Gastrocnemius medialis (tissue), 4 donors: ENCODE data around the gene CBX5. TPM values are rescaled to one million over a fixed set of nuclear protein-coding genes. Genes with fewer than 3 reads are reported as not detected.

ENCODE experiments used
- ATAC-seq, 2 donors: fragments of 150-250 bp; one replicate each; pipeline ENCODE4 v1.9.1; 2016
- DNase-seq, 2 donors: peaks; one replicate each; pipeline ENCODE4 v3.0.0-alpha.2; 2019
- H3K27ac ChIP-seq, 4 donors: fragments of 200-600 bp; sonication (generic); 1 replicate in 1 of 4; 2 replicates in 3 of 4; pipeline ENCODE4 v1.5.1; 2016 to 2018; ENCODE audit warnings: mild to moderate bottlenecking in 2 of 4, moderate library complexity in 1 of 4
- H3K27me3 ChIP-seq, 3 donors: fragments of 200-600 bp; sonication (generic) in 2 of 3; 1 replicate in 1 of 3; 2 replicates in 2 of 3; pipeline versions ENCODE4 v1.5.1 to v1.6.0; 2016 to 2019; ENCODE audit warnings: mild to moderate bottlenecking in 1 of 3, moderate library complexity in 1 of 3
- H3K36me3 ChIP-seq, 2 donors: fragments of 200-600 bp; sonication (generic) in 1 of 2; one replicate each; pipeline ENCODE4 v1.5.1; 2017 to 2018
- H3K4me1 ChIP-seq, 2 donors: fragments of 200-600 bp; sonication (generic) in 1 of 2; one replicate each; pipeline ENCODE4 v1.5.1; 2016 to 2017; ENCODE audit warnings: mild to moderate bottlenecking in 2 of 2
- H3K4me3 ChIP-seq, 4 donors: fragments of 200-600 bp; sonication (generic) in 3 of 4; 1 replicate in 1 of 4; 2 replicates in 3 of 4; pipeline ENCODE4 v1.5.1; 2016 to 2019; ENCODE audit warnings: mild to moderate bottlenecking in 2 of 4
- H3K9me3 ChIP-seq, 3 donors: fragments of 200-600 bp; sonication (generic) in 2 of 3; 1 replicate in 1 of 3; 2 replicates in 2 of 3; pipeline ENCODE4 v1.5.1; 2016 to 2019
- CTCF ChIP-seq, 5 experiments: fragments of 450-650 bp in 3 of 5; fragments of 200-600 bp in 2 of 5; sonication (generic) in 2 of 5; IDR thresholded peaks in 4 of 5; conservative IDR thresholded peaks in 1 of 5; 1 replicate in 4 of 5; 2 replicates in 1 of 5; pipeline ENCODE4 v1.5.1; 2016 to 2019; ENCODE audit warnings: antibody characterized with exemption in 5 of 5, mild to moderate bottlenecking in 3 of 5, moderate library complexity in 3 of 5
- POLR2A ChIP-seq, 2 donors: fragments of 450-650 bp; IDR thresholded peaks; one replicate each; pipeline ENCODE4 v1.6.1; 2017; ENCODE audit warnings: antibody characterized with exemption in 2 of 2, mild to moderate bottlenecking in 2 of 2, moderate library complexity in 2 of 2
- in situ Hi-C, 4 donors: fragments of 200-750 bp; cut with MboI; loops; one replicate each; pipeline versions ENCODE4 v1.15.0 to v1.8.0; 2017; ENCODE audit warnings: low sequenced_read_pairs in 4 of 4
- intact Hi-C: fragments of 100-400 bp; cut with DNase I; formaldehyde crosslinking; loops from one replicate; pipeline ENCODE4 v1.15.1; 2023; ENCODE audit warnings: low total_unique reads
- total RNA-seq, 4 donors: library from RNA; depleted of rRNA; stranded (reverse); fragments of >200 nt; gene quantifications; one replicate each; pipeline versions ENCODE4 v1.1.0 to v1.2.3, GENCODE V29; 2016

The CBX5 gene
- total RNA-seq, 4 donors from 2014 or later: 7.9 to 8.9 (median 8.1) TPM

- intact Hi-C loops (loop anchor here (2.0 to 10.0 kb wide), 6 partner anchors 44 to 1424 kb away; partner anchors contain the start of genes CALCOCO1, COPZ1, HOXC10 and ITGA7), in situ Hi-C loops (no loop called here)
- ATAC-seq: peak; percentile 86 to 89
Measured at GRCh38 chr12:54280468-54281260, 742 bp upstream of the CBX5 start, which contains the start of gene HNRNPA1. TSS of gene HNRNPA1 (plus strand) at chr12:54280726. CDS start at chr12:54280808, 82 bp downstream.

GRCh38 chr12:54279227-54279631 lies 693 bp downstream of the CBX5 start:
- intact Hi-C loops: loop anchor here (5.0 kb wide), 1 partner anchor 62 kb away; no protein-coding TSS in a partner anchor
- ATAC-seq (no peak), DNase-seq (no peak)
- no peaks in the 10 kb centered on the region for H3K9me3 ChIP-seq
- no peak for TF ChIP-seq CTCF (IDR thresholded peaks at IDR 0.05 in 4 of 5, conservative IDR thresholded peaks at IDR 0.05 in 1 of 5)
- TF ChIP-seq POLR2A (IDR thresholded peaks at IDR 0.05): no peak
- H3K27ac ChIP-seq: peak overlapping the region; percentile 93 to 98 (median 96)
- peak overlapping the region; percentile 64 to 95 (median 76) for H3K4me3 ChIP-seq
- no peaks in the 10 kb centered on the region for H3K27me3 ChIP-seq
- peaks cover 49 to 52% of the 10 kb centered on the region in 2 donors for H3K4me1 ChIP-seq
- peaks cover 0 to 31% of the 10 kb centered on the region in 2 donors for H3K36me3 ChIP-seq
- in situ Hi-C loops: loop anchor here in 1 of 4 donors (5.0 kb wide), 1 partner anchor 88 kb away; no protein-coding TSS in a partner anchor

More at GRCh38 chr12:54280468-54281260, 742 bp upstream of the CBX5 start, which contains the start of gene HNRNPA1:
- peaks cover 58 to 60% of the 10 kb centered on the region in 2 donors for H3K4me1 ChIP-seq
- H3K27me3 ChIP-seq: no peaks in the 10 kb centered on the region
- peak within 1 kb of the TSS; percentile 93 to 98 (median 96) for H3K27ac ChIP-seq
- H3K4me3 ChIP-seq: peak within 1 kb of the TSS; percentile 74 to 95 (median 81)
- peaks cover 0 to 39% of the 10 kb centered on the region in 2 donors for H3K36me3 ChIP-seq
- TF ChIP-seq POLR2A (IDR thresholded peaks at IDR 0.05) (peak; percentile 99), CTCF (IDR thresholded peaks at IDR 0.05 in 4 of 5, conservative IDR thresholded peaks at IDR 0.05 in 1 of 5) (no peak)
- H3K9me3 ChIP-seq: no peaks in the 10 kb centered on the region
- DNase-seq: peak; percentile 99

- Histone ChIP-seq H3K9me3 (no peaks in the 10 kb centered on the region), H3K36me3 (peaks cover 0 to 17% of the 10 kb centered on the region in 2 donors), H3K4me1 (peaks cover 47 to 52% of the 10 kb centered on the region in 2 donors), H3K27ac (peak overlapping the region; percentile 93 to 98 (median 96)), H3K4me3 (no peak overlapping the region), H3K27me3 (no peaks in the 10 kb centered on the region)
- in situ Hi-C loops: loop anchor here in 1 of 4 donors (5.0 kb wide), 1 partner anchor 89 kb away; no protein-coding TSS in a partner anchor
- ATAC-seq (no peak), DNase-seq (no peak)
- intact Hi-C loops: loop anchor here (5.0 kb wide), 1 partner anchor 61 kb away; no protein-coding TSS in a partner anchor
- no peak for TF ChIP-seq POLR2A (IDR thresholded peaks at IDR 0.05)
- no peak for TF ChIP-seq CTCF (IDR thresholded peaks at IDR 0.05 in 4 of 5, conservative IDR thresholded peaks at IDR 0.05 in 1 of 5)
Measured at GRCh38 chr12:54277823-54278276, 2.1 kb downstream of the CBX5 start.

- no peaks in the 10 kb centered on the region for H3K9me3 ChIP-seq
- no peak overlapping the region for H3K4me3 ChIP-seq
- in situ Hi-C loops (loop anchor here in 1 of 4 donors (5.0 kb wide), 1 partner anchor 91 kb away; no protein-coding TSS in a partner anchor), intact Hi-C loops (loop anchor here (5.0 kb wide), 1 partner anchor 59 kb away; no protein-coding TSS in a partner anchor)
- peaks cover 38 to 45% of the 10 kb centered on the region in 2 donors for H3K4me1 ChIP-seq
- H3K36me3 ChIP-seq: peaks cover 0 to 2% of the 10 kb centered on the region in 2 donors
- ATAC-seq (no peak), DNase-seq (no peak)
- H3K27me3 ChIP-seq: no peaks in the 10 kb centered on the region
- TF ChIP-seq POLR2A (IDR thresholded peaks at IDR 0.05) (no peak), CTCF (IDR thresholded peaks at IDR 0.05 in 4 of 5, conservative IDR thresholded peaks at IDR 0.05 in 1 of 5) (no peak)
- H3K27ac ChIP-seq: no peak overlapping the region
Measured at GRCh38 chr12:54276368-54276767, 3.6 kb downstream of the CBX5 start.
